ENCODE data around the gene CHN2.

CHN2 gene

GRCh38 chr7:29429401-29429800 lies 234.8 kb downstream of the CHN2 start:
- H3K4me3 ChIP-seq (ENCODE audit: low read depth, low read length), result no peak overlapping the region
- DNase-seq (ENCODE audit: low read depth), result no peak
- no peak for TF ChIP-seq CTCF (IDR thresholded peaks at IDR 0.05; ENCODE audit: low read depth, low read length)
- no peak for TF ChIP-seq MYC (IDR thresholded peaks at IDR 0.05; ENCODE audit: low read depth, low read length)
- TF ChIP-seq POLR2A (IDR thresholded peaks at IDR 0.05; ENCODE audit: extremely low read depth, insufficient read length), result no peak
- TF ChIP-seq MAX (IDR thresholded peaks at IDR 0.05; ENCODE audit: low read depth, low read length), result no peak

GRCh38 chr7:29430279-29430949 lies 235.8 kb downstream of the CHN2 start:
- no peak overlapping the region for H3K4me3 ChIP-seq (ENCODE audit: low read depth, low read length)
- no peak for DNase-seq (ENCODE audit: low read depth)
- TF ChIP-seq POLR2A (IDR thresholded peaks at IDR 0.05; ENCODE audit: extremely low read depth, insufficient read length), result no peak
- TF ChIP-seq MYC (IDR thresholded peaks at IDR 0.05; ENCODE audit: low read depth, low read length), result no peak
- no peak for TF ChIP-seq MAX (IDR thresholded peaks at IDR 0.05; ENCODE audit: low read depth, low read length)
- TF ChIP-seq CTCF (IDR thresholded peaks at IDR 0.05; ENCODE audit: low read depth, low read length), result no peak

GRCh38 chr7:29431686-29432085 lies 237.1 kb downstream of the CHN2 start:
- no peak overlapping the region for H3K4me3 ChIP-seq (ENCODE audit: low read depth, low read length)
- DNase-seq (ENCODE audit: low read depth), result no peak
- no peak for TF ChIP-seq POLR2A (IDR thresholded peaks at IDR 0.05; ENCODE audit: extremely low read depth, insufficient read length)
- TF ChIP-seq CTCF (IDR thresholded peaks at IDR 0.05; ENCODE audit: low read depth, low read length), result no peak
- no peak for TF ChIP-seq MYC (IDR thresholded peaks at IDR 0.05; ENCODE audit: low read depth, low read length)
- no peak for TF ChIP-seq MAX (IDR thresholded peaks at IDR 0.05; ENCODE audit: low read depth, low read length)

- TF ChIP-seq CTCF (IDR thresholded peaks at IDR 0.05; ENCODE audit: low read depth, low read length) (no peak), MYC (IDR thresholded peaks at IDR 0.05; ENCODE audit: low read depth, low read length) (no peak), MAX (IDR thresholded peaks at IDR 0.05; ENCODE audit: low read depth, low read length) (no peak), POLR2A (IDR thresholded peaks at IDR 0.05; ENCODE audit: extremely low read depth, insufficient read length) (no peak)
- H3K4me3 ChIP-seq (ENCODE audit: low read depth, low read length), result no peak overlapping the region
- DNase-seq (ENCODE audit: low read depth), result no peak
Observed at GRCh38 chr7:29432721-29433120, 238.1 kb downstream of the CHN2 start.

- TF ChIP-seq MAX (IDR thresholded peaks at IDR 0.05; ENCODE audit: low read depth, low read length), result no peak
- no peak for TF ChIP-seq POLR2A (IDR thresholded peaks at IDR 0.05; ENCODE audit: extremely low read depth, insufficient read length)
- TF ChIP-seq CTCF (IDR thresholded peaks at IDR 0.05; ENCODE audit: low read depth, low read length), result no peak
- no peak for TF ChIP-seq MYC (IDR thresholded peaks at IDR 0.05; ENCODE audit: low read depth, low read length)
- H3K4me3 ChIP-seq (ENCODE audit: low read depth, low read length), result no peak overlapping the region
- no peak for DNase-seq (ENCODE audit: low read depth)
Observed at GRCh38 chr7:29434380-29434768, 239.8 kb downstream of the CHN2 start.
